ENCODE results near the gene U2SURP.
"Not testable (repeated sequence)": the region's sequence is repeated elsewhere in the genome, so short reads cannot be mapped to it uniquely, and the experiment has no call there.

Gene U2SURP

DNA sequence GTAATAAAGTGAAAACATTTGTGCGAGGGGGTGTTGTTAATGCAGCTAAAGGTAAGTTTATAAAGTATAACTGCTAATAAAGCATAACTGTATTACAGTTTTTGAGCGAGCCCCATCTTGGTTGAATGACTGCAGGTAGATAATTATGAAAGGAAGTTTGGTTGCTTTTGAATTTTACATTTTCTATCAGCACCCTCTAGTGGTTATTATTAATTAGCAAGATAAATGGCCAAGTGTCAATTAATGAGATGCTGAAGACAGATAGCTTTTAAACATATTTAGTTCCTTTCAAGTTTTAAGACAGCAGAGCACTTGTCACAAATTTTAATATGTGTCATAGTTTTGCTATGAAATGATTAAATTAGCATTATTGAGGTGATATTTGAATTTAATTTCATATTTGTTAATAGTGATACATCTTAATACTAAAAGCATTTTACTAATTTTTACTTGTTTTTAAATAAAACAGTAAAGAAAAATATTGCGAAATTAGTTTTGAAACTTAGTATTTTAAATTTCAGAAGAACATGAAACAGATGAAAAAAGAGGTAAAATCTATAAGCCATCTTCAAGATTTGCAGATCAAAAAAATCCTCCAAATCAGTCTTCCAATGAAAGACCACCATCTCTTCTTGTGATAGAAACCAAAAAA is 15.1 kb downstream of the U2SURP start:
- peak; percentile 26 for TF ChIP-seq CTCF (IDR thresholded peaks at IDR 0.05; ENCODE audit: low read depth, low read length)
- DNase-seq (ENCODE audit: extremely low read depth, low read depth): no peak

DNA sequence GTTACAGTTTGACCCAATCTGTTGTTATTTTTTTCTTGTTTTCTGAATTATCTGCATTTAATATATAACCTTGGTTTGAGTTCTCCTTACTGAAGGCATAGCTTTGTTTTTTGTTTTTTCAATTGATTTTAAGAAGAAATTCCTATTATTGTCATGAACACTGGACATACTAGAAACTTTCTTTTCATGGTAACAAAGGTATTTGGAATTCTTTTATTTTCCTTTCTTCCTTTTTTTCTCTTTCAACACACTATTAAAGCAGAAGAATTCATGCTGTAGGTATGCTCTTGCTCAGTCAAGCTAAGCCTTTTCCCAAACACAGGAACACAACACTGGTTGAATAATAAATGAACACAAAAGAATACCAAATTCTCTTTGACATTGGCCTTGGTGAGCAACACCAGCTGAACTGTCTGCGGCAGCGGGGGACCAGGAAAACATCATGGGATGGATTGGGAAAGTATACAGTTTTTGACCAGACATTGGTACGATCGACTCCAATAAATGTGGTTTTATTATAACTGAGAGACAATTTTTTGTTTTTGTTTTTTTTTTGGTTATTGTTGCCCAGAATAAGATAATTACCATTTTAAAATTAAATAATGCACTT is 23.1 kb downstream of the U2SURP start:
- TF ChIP-seq CTCF (IDR thresholded peaks at IDR 0.05; ENCODE audit: low read depth, low read length): no peak
- no peak for DNase-seq (ENCODE audit: extremely low read depth, low read depth)

DNA sequence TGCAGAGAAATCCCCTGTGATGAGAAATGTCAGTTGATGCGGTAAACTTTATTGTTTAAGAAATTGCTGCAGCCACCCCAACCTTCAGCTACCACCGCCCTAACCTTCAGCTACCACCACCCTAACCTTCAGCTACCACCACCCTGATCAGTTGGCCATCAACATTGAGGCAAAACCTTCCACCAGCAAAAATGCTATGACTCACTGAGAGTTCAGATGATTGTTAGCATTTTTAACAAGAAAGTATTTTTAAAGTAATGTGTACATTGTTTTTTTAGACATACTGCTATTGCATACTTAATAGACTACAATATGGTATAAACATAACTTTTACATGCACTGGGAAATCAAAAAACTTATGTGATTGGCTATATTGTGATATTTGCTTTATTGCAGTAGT is 30.0 kb downstream of the U2SURP start:
- TF ChIP-seq CTCF (IDR thresholded peaks at IDR 0.05; ENCODE audit: low read depth, low read length): no peak
- no peak for DNase-seq (ENCODE audit: extremely low read depth, low read depth)

GRCh38 chr3:143031796-143032387 is 30.5 kb downstream of the U2SURP start:
- DNase-seq (ENCODE audit: extremely low read depth, low read depth): not testable (repeated sequence)

DNA sequence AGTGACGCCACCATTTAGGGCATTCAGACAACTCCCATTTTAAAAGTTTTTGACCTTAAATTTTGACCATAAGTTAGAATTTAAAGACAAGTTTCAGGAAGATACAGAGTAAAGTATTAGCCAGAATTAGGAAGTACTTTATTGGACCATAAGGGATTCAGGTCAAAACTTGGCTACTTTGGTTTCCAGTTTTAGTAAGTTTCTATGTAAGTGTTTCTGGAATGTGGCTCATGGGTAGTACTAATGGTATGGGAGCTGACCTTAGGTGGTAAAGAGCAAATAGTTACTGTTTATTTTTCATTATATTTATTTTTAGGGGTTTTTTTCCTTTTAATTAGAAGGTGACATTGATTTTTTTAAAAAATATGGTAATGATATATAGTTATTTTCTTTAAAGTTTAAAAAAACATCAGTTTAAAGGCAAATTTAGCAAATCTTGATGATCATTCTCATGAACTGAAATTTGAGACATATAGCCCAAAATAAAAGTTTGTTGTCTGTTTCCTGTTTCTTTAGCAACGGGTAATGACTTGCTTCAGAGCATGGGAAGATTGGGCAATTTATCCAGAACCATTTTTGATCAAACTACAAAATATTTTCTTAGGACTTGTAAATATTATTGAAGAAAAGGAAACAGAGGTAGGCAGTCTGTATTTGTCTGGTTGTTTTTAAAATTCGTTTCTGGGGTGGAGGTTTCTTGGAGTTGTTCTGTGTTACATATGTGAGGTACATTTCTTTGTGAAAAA is 34.3 kb downstream of the U2SURP start:
- no peak for TF ChIP-seq CTCF (IDR thresholded peaks at IDR 0.05; ENCODE audit: low read depth, low read length)
- DNase-seq (ENCODE audit: extremely low read depth, low read depth): peak; percentile 35

DNA sequence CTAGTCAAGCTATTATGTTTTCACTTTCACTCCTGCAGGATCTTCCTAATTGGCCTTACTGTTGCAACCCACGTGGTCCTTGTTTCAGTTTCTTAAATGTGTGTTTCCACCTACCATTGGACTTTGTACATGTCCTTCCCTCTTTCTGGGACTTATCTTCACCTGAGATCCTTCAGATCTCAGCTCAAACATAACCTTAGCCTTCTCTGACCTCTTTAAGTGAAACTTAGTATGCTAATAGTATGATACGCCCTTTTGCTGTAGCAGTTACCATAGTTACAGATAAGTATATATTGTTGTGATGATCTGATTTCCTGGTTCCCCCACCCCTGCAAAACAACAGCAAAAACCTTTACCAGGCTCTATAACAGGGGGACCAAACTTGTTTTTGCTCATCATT is 35.2 kb downstream of the U2SURP start:
- no peak for DNase-seq (ENCODE audit: extremely low read depth, low read depth)
- TF ChIP-seq CTCF (IDR thresholded peaks at IDR 0.05; ENCODE audit: low read depth, low read length): no peak

DNA sequence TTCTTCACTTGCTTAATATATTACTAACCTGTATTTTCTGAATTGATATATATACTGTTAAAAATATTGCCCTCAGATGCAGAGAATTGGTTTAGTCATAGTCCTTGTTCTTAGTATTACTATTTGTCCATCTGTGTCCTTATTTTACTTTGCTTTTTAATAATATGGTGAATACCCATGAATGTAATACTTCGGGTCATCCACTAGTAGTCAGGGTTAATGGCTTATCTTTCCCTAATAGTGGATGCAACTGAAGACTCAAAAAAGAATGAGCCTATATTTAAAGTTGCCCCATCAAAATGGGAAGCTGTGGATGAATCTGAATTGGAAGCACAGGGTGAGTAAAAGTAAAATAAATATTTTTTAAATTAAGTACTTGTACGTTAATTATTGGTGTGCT is 36.5 kb downstream of the U2SURP start:
- DNase-seq (ENCODE audit: extremely low read depth, low read depth): no peak
- TF ChIP-seq CTCF (IDR thresholded peaks at IDR 0.05; ENCODE audit: low read depth, low read length): no peak; the same call in 1 of the 2 replicates

Data from AG09319 (cell line).